GM19372 (cell line): ENCODE data around the gene GRB7.

Experiments
- ATAC-seq: cut with Tn5 transposase; IDR thresholded peaks from one replicate; pipeline ENCODE4 v1.9.1; 2021; ENCODE audit warnings: mild to moderate bottlenecking, low read depth, moderate library complexity; ENCODE audit not compliant: unreplicated experiment

Gene GRB7

GRCh38 chr17:39794249-39794970 is 56.7 kb downstream of the GRB7 start:
- peak; percentile 83 for ATAC-seq
